H1 (cell line): Measurements from ENCODE around the gene LYZ. TPM values are rescaled to one million over a fixed set of nuclear protein-coding genes. Genes with fewer than 3 reads are reported as not detected.

ENCODE experiments used
- CTCF ChIA-PET: fragments of 300-600 bp; sonication (Branson Sonifier 250); formaldehyde crosslinking; loops from one replicate; lab custom pipeline; 2021; ENCODE audit not compliant: partially characterized antibody; lab: Charles Lee
- POLR2A ChIA-PET: fragments of 300-600 bp; sonication (Branson Sonifier 250); formaldehyde crosslinking; loops from one replicate; lab custom pipeline; 2021; ENCODE audit warnings: inconsistent platforms; ENCODE audit not compliant: partially characterized antibody; lab: Charles Lee
- DNase-seq, 2 experiments: peaks; one replicate each; pipeline versions ENCODE4 v3.0.0 to v3.0.0-alpha.2; 2010 to 2022; ENCODE audit warnings: low spot score in 2 of 2, low read depth in 1 of 2, mixed read lengths in 1 of 2
- FAIRE-seq: peaks from 2 replicates; lab custom pipeline; 2011; peaks lifted over from hg19 to GRCh38; lab: Jason Lieb, UNC
- H2AFZ ChIP-seq: 2 replicates; pipeline ENCODE4 v1.8.1; 2012; ENCODE audit warnings: low read length, inconsistent platforms
- H2AK5ac ChIP-seq: 2 replicates; pipeline ENCODE4 v1.6.1; 2013; ENCODE audit warnings: low read depth, low read length
- H2BK120ac ChIP-seq: replicated peaks from 2 replicates; pipeline ENCODE3; 2013; ENCODE audit warnings: low read depth, low read length, inconsistent platforms
- H2BK12ac ChIP-seq: 2 replicates; pipeline ENCODE4 v1.6.1; 2013; ENCODE audit warnings: low read depth, low read length
- H2BK15ac ChIP-seq: 2 replicates; pipeline ENCODE4 v1.6.1; 2013; ENCODE audit warnings: low read length
- H2BK20ac ChIP-seq: 2 replicates; pipeline ENCODE4 v1.6.1; 2013; ENCODE audit warnings: low read length
- H2BK5ac ChIP-seq: 2 replicates; pipeline ENCODE4 v1.6.1; 2013; ENCODE audit warnings: low read depth, low read length
- H3K14ac ChIP-seq: 2 replicates; pipeline ENCODE4 v1.6.1; 2013; ENCODE audit warnings: inconsistent platforms; ENCODE audit not compliant: insufficient read length
- H3K18ac ChIP-seq: 2 replicates; pipeline ENCODE4 v1.6.1; 2013; ENCODE audit warnings: low read length; ENCODE audit errors: extremely low read depth
- H3K23ac ChIP-seq: 2 replicates; pipeline ENCODE4 v1.6.1; 2013; ENCODE audit warnings: inconsistent platforms; ENCODE audit not compliant: insufficient read length
- H3K23me2 ChIP-seq: 2 replicates; pipeline ENCODE4 v1.6.1; 2013; ENCODE audit warnings: low read depth, low read length
- H3K27ac ChIP-seq: 2 replicates; pipeline ENCODE4 v1.6.1; 2011; ENCODE audit warnings: low read depth, low read length, inconsistent platforms
- H3K27me3 ChIP-seq, 4 experiments: replicated peaks in 1 of 4; 1 replicate in 1 of 4; 2 replicates in 3 of 4; pipeline versions ENCODE4 v1.6.1 to v1.8.1; 2011 to 2013; ENCODE audit warnings: low read length in 3 of 4, mild to moderate bottlenecking in 3 of 4, inconsistent platforms in 2 of 4, mixed read lengths in 2 of 4, moderate library complexity in 1 of 4; ENCODE audit not compliant: control insufficient read depth in 3 of 4, insufficient read depth in 3 of 4; ENCODE audit errors: extremely low read depth in 1 of 4
- H3K36me3 ChIP-seq, 4 experiments: 2 replicates each; pipeline versions ENCODE4 v1.6.1 to v1.8.1; 2011 to 2013; ENCODE audit warnings: mild to moderate bottlenecking in 4 of 4, low read length in 3 of 4, moderate library complexity in 2 of 4, control low read depth in 1 of 4, inconsistent platforms in 1 of 4; ENCODE audit not compliant: insufficient read depth in 4 of 4, control insufficient read depth in 2 of 4
- H3K4ac ChIP-seq: replicated peaks from 2 replicates; pipeline ENCODE3; 2013; ENCODE audit warnings: low read length, low read depth, mixed read lengths, inconsistent platforms; ENCODE audit not compliant: insufficient read length
- H3K4me1 ChIP-seq, 4 experiments: replicated peaks in 1 of 4; 1 replicate in 1 of 4; 2 replicates in 3 of 4; pipeline versions ENCODE4 v1.6.1 to v1.8.1; 2011 to 2013; ENCODE audit warnings: low read length in 3 of 4, inconsistent platforms in 2 of 4, mixed read lengths in 1 of 4; ENCODE audit not compliant: insufficient read depth in 4 of 4, control insufficient read depth in 3 of 4
- H3K4me2 ChIP-seq, 2 experiments: 2 replicates each; pipeline versions ENCODE4 v1.6.1 to v1.8.1; 2011 to 2013; ENCODE audit warnings: low read depth in 2 of 2, low read length in 2 of 2, control low read depth in 1 of 2, inconsistent platforms in 1 of 2, mild to moderate bottlenecking in 1 of 2; ENCODE audit not compliant: insufficient read depth in 1 of 2
- H3K4me3 ChIP-seq, 4 experiments: fragments of 200-600, 300-600 bp in 1 of 4; sonication (generic), shearing (Covaris generic), sonication (Bioruptor Twin) in 1 of 4; 2 replicates each; pipeline versions ENCODE4 v1.5.1 to v1.8.1; 2011 to 2016; ENCODE audit warnings: low read length in 4 of 4, low read depth in 3 of 4, control low read depth in 2 of 4, inconsistent platforms in 2 of 4, mild to moderate bottlenecking in 2 of 4, mixed read lengths in 1 of 4, moderate library complexity in 1 of 4; ENCODE audit not compliant: insufficient read depth in 2 of 4; ENCODE audit errors: extremely low read depth in 1 of 4
- H3K56ac ChIP-seq: replicated peaks from 2 replicates; pipeline ENCODE3; 2013; ENCODE audit warnings: low read depth, mild to moderate bottlenecking, mixed read lengths, low read length, inconsistent platforms; ENCODE audit not compliant: insufficient read length
- H3K79me1 ChIP-seq: 2 replicates; pipeline ENCODE4 v1.6.1; 2013; ENCODE audit warnings: low read depth, low read length, control low read depth
- H3K79me2 ChIP-seq, 2 experiments: 2 replicates each; pipeline versions ENCODE4 v1.6.1 to v1.8.1; 2012 to 2013; ENCODE audit warnings: low read length in 2 of 2, mild to moderate bottlenecking in 2 of 2, inconsistent platforms in 1 of 2; ENCODE audit not compliant: insufficient read depth in 2 of 2, control insufficient read depth in 1 of 2
- H3K9ac ChIP-seq, 4 experiments: replicated peaks in 1 of 4; 1 replicate in 1 of 4; 2 replicates in 3 of 4; pipeline versions ENCODE4 v1.6.1 to v1.8.1; 2011 to 2013; ENCODE audit warnings: low read depth in 3 of 4, low read length in 3 of 4, control low read depth in 2 of 4, mild to moderate bottlenecking in 2 of 4, moderate library complexity in 2 of 4, inconsistent platforms in 1 of 4; ENCODE audit errors: extremely low read depth in 1 of 4
- H3K9me3 ChIP-seq, 2 experiments: 2 replicates each; pipeline versions ENCODE4 v1.6.1 to v1.8.1; 2012 to 2013; ENCODE audit warnings: mild to moderate bottlenecking in 2 of 2, moderate library complexity in 2 of 2, control low read depth in 1 of 2, inconsistent platforms in 1 of 2, low read depth in 1 of 2, low read length in 1 of 2, mixed read lengths in 1 of 2; ENCODE audit not compliant: insufficient read depth in 2 of 2
- H4K20me1 ChIP-seq, 2 experiments: replicated peaks in 1 of 2; 2 replicates each; pipeline versions ENCODE3 to v1.8.1; 2011 to 2013; ENCODE audit warnings: inconsistent platforms in 2 of 2, low read length in 2 of 2, mild to moderate bottlenecking in 1 of 2; ENCODE audit not compliant: insufficient read depth in 2 of 2, control insufficient read depth in 1 of 2
- H4K5ac ChIP-seq: 2 replicates; pipeline ENCODE4 v1.6.1; 2013; ENCODE audit warnings: low read length, low read depth, mixed read lengths, inconsistent platforms; ENCODE audit not compliant: insufficient read length
- H4K8ac ChIP-seq: 2 replicates; pipeline ENCODE4 v1.8.0; 2013; ENCODE audit warnings: mild to moderate bottlenecking, moderate library complexity, low read length, inconsistent platforms; ENCODE audit not compliant: insufficient read depth; ENCODE audit errors: extremely low read depth
- H4K91ac ChIP-seq: replicated peaks from 2 replicates; pipeline ENCODE3; 2013; ENCODE audit warnings: low read length, mixed read lengths, inconsistent platforms; ENCODE audit not compliant: insufficient read length
- CREB1 ChIP-seq: IDR thresholded peaks from 2 replicates; pipeline ENCODE4 v1.6.1; 2012; ENCODE audit warnings: inconsistent platforms
- NRF1 ChIP-seq: IDR thresholded peaks from 2 replicates; pipeline ENCODE4 v1.6.1; 2011; ENCODE audit warnings: mild to moderate bottlenecking, low read depth, low read length, improper control_type of control experiment
- RFX5 ChIP-seq: IDR thresholded peaks from 2 replicates; pipeline ENCODE4 v1.6.1; 2011; ENCODE audit warnings: low read depth, low read length, improper control_type of control experiment, borderline replicate concordance
- TBP ChIP-seq: IDR thresholded peaks from 2 replicates; pipeline ENCODE4 v1.6.1; 2011; ENCODE audit warnings: low read depth, low read length, improper control_type of control experiment
- WGBS, 2 experiments: shearing (Covaris generic) in 1 of 2; methylation state at CpG; one replicate each; pipeline versions ENCODE4 v1.1.6 to v1.1.7; 2013 to 2015; ENCODE audit warnings: low lambda C conversion rate in 2 of 2, mixed read lengths in 2 of 2, inconsistent platforms in 1 of 2, low coverage in 1 of 2, missing lambda C conversion rate in 1 of 2; ENCODE audit not compliant: insufficient replicate concordance in 2 of 2, insufficient coverage in 1 of 2, insufficient read length in 1 of 2; ENCODE audit errors: extremely low coverage in 1 of 2, missing lambda C conversion rate in 1 of 2; 5-methylcytosine and 5-hydroxymethylcytosine counted together
- polyA plus RNA-seq, 7 experiments: library from polyadenylated mRNA; depleted of rRNA in 3 of 7; stranded (reverse) in 5 of 7; unstranded in 2 of 7; fragments of >200 nt in 5 of 7; fragments of 200-250 nt in 2 of 7; gene quantifications; 1 replicate in 5 of 7; 2 replicates in 1 of 7; 4 replicates in 1 of 7; pipeline versions ENCODE4 v1.2.1 to v1.2.3, GENCODE V29; 2011 to 2013; ENCODE audit warnings: missing spikeins in 2 of 7, mixed read lengths in 2 of 7
- total RNA-seq: library from RNA; stranded (reverse); fragmentation: NEBNext Ultra II Directional; extraction: Animal tissue kit (Norgen Biotek cat#: 25700); gene quantifications from 2 replicates; pipeline ENCODE4 v1.2.1, GENCODE V29; 2021

LYZ gene
- total and polyA plus RNA-seq, 2 of the 8 experiments (the other 6 are each of a cell fraction or from before 2014, with no cell fraction given): not detected

GRCh38 chr12:69309461-69309860 lies 38.7 kb upstream of the LYZ start:
- CTCF ChIA-PET: no interaction called here
- H3K4me2 ChIP-seq: no peak overlapping the region
- H3K4me3 ChIP-seq: no peak overlapping the region
- no peak overlapping the region for H3K56ac ChIP-seq
- no peak overlapping the region for H3K4ac ChIP-seq
- 84% methylated on average over 3 of the region's 3 CpGs; no CpG with 5 or more reads in 1 of the 2 experiments for WGBS, 2 experiments
- H4K5ac ChIP-seq: no peak overlapping the region
- no peak overlapping the region for H3K18ac ChIP-seq
- no peak overlapping the region for H2BK12ac ChIP-seq
- no peak overlapping the region for H2AFZ ChIP-seq
- DNase-seq (no peak), FAIRE-seq (no peak)
- no peak overlapping the region for H3K23ac ChIP-seq
- H3K23me2 ChIP-seq: no peaks in the 10 kb centered on the region
- POLR2A ChIA-PET: no interaction called here
- no peak overlapping the region for H2BK120ac ChIP-seq
- H4K8ac ChIP-seq: no peak overlapping the region
- no peaks in the 10 kb centered on the region for H3K79me1 ChIP-seq
- H2BK15ac ChIP-seq: no peak overlapping the region
- H3K9me3 ChIP-seq: no peaks in the 10 kb centered on the region; a peak in 1 of 4 replicates
- no peaks in the 10 kb centered on the region for H4K20me1 ChIP-seq
- H2BK20ac ChIP-seq: no peak overlapping the region
- no peaks in the 10 kb centered on the region for H3K79me2 ChIP-seq
- no peak overlapping the region for H2AK5ac ChIP-seq
- no peak overlapping the region for H2BK5ac ChIP-seq
- no peaks in the 10 kb centered on the region for H3K4me1 ChIP-seq
- H3K27ac ChIP-seq: no peak overlapping the region
- no peak overlapping the region for H4K91ac ChIP-seq
- no peaks in the 10 kb centered on the region for H3K36me3 ChIP-seq
- no peak overlapping the region for H3K14ac ChIP-seq
- no peak overlapping the region for H3K9ac ChIP-seq
- no peaks in the 10 kb centered on the region for H3K27me3 ChIP-seq
- TF ChIP-seq NRF1 (no peak), CREB1 (no peak), TBP (no peak), RFX5 (no peak)
